Heart left ventricle (tissue), 16 donors: ENCODE results near the gene VPS52. TPM values are rescaled to one million over a fixed set of nuclear protein-coding genes. Genes with fewer than 3 reads are reported as not detected.

Source experiments
- ATAC-seq, 4 donors: fragments of 200-7000 bp; cut with Tn5 transposase; one replicate each; pipeline ENCODE4 v1.9.1; 2020 to 2022; ENCODE audit warnings: moderate library complexity in 4 of 4, mild to moderate bottlenecking in 3 of 4, moderate number of reproducible peaks in 1 of 4
- DNase-seq, 5 donors: peaks; one replicate each; pipeline ENCODE4 v3.0.0-alpha.2; 2020
- H3K27ac ChIP-seq, 12 donors: fragments of 200-600 bp; sonication (generic) in 4 of 12; one replicate each; pipeline versions ENCODE4 v1.5.0 to v1.8.0; 2016 to 2022; ENCODE audit warnings: mild to moderate bottlenecking in 2 of 12
- H3K27me3 ChIP-seq, 9 donors: fragments of 200-600 bp; sonication (generic) in 2 of 9; one replicate each; pipeline versions ENCODE4 v1.5.1 to v1.8.0; 2016 to 2022; ENCODE audit warnings: mild to moderate bottlenecking in 3 of 9
- H3K36me3 ChIP-seq, 9 donors: fragments of 200-600 bp; sonication (generic) in 2 of 9; one replicate each; pipeline versions ENCODE4 v1.5.0 to v1.8.0; 2018 to 2022; ENCODE audit warnings: mild to moderate bottlenecking in 2 of 9
- H3K4me1 ChIP-seq, 12 donors: fragments of 200-600 bp; sonication (generic) in 4 of 12; one replicate each; pipeline versions ENCODE4 v1.5.0 to v1.8.0; 2016 to 2022; ENCODE audit warnings: mild to moderate bottlenecking in 3 of 12
- H3K4me3 ChIP-seq, 12 donors: fragments of 200-600 bp; sonication (generic) in 4 of 12; one replicate each; pipeline versions ENCODE4 v1.5.0 to v1.8.0; 2017 to 2022; ENCODE audit warnings: mild to moderate bottlenecking in 9 of 12, moderate library complexity in 4 of 12
- H3K9me3 ChIP-seq, 12 donors: fragments of 200-600 bp; sonication (generic) in 4 of 12; one replicate each; pipeline versions ENCODE4 v1.5.0 to v1.8.0; 2016 to 2022; ENCODE audit warnings: mild to moderate bottlenecking in 1 of 12
- CTCF ChIP-seq, 12 donors: fragments of 200-600 bp; sonication (generic) in 4 of 12; IDR thresholded peaks; one replicate each; pipeline versions ENCODE4 v1.5.0 to v1.8.0; 2018 to 2022; ENCODE audit warnings: antibody characterized with exemption in 12 of 12, mild to moderate bottlenecking in 5 of 12
- POLR2A ChIP-seq, 2 donors: fragments of 450-650 bp; IDR thresholded peaks; one replicate each; pipeline ENCODE4 v1.6.1; 2017; ENCODE audit warnings: antibody characterized with exemption in 2 of 2, mild to moderate bottlenecking in 2 of 2, moderate library complexity in 2 of 2
- WGBS, 4 donors: extraction: QIAGEN DNeasy Blood & Tissue Kit in 2 of 4; methylation state at CpG; one replicate each; pipeline versions ENCODE4 v1.1.5 to v1.1.7; 2013 to 2018; 5-methylcytosine and 5-hydroxymethylcytosine counted together
- intact Hi-C, 10 donors: fragments of 100-400 bp; cut with DNase I; formaldehyde crosslinking; loops; one replicate each; pipeline versions ENCODE4 v1.11.1 to v1.14.2; 2022
- polyA plus RNA-seq, 2 donors: library from polyadenylated mRNA; stranded (reverse); fragments of 200-250 nt; gene quantifications; one replicate each; pipeline ENCODE4 v1.2.3, GENCODE V29; 2013
- total RNA-seq, 9 donors: library from RNA; depleted of rRNA in 2 of 9; stranded (reverse); fragments of >200 nt in 2 of 9; fragmentation: NEBNext Ultra II Directional in 3 of 9; extraction: Animal tissue kit (Norgen Biotek cat#: 25700) in 3 of 9; gene quantifications; one replicate each; pipeline versions ENCODE4 v1.1.0 to v1.2.4, GENCODE V29; 2016 to 2023
- donor health status: ischemic (EF 13 %, LVEDD 7.1; RV severe dilation, severe dysfunction).
- donor health status: healthy with polysubstance abuse.
- donor health status: DM: no; HTN: yes; CAD: no.
- donor health status: DM: no; HTN: no; CAD: no.
- donor health status: ischemic (EF 25% LVEDD 6.9; RV normal size, moderate dysfunction).
- donor health status: ischemic (EF 25% LVEDD 5.7; RV mildly dilated, moderate dysfunction).
- donor health status: healthy.
- donor health status: DM: yes; HTN: yes; CAD: no.
- donor health status: ischemic (EF 35%, LVEDD 5.7; RV mildly dilated, moderate dysfunction).
- donor health status: nonischemic (EF 11% LVEDD 7.7; RV severe dilation, severe dysfunction).
- donor health status: DM: yes; HTN: yes; CAD: no.
- donor health status: PGD.
- donor health status: ischemic (EF 29% LVEDD 5.4; RV normal size, mild dysfunction).
- donor health status: nonischemic (EF 23%, LVEDD 6.1; RV moderate dilation, normal function).

Gene VPS52
- total and polyA plus RNA-seq, 11 donors = 25.1 to 47.0 (median 33.0) TPM

- 92 to 96% (median 95%) methylated on average over 5 of the region's 5 CpGs for WGBS, 4 donors
- ATAC-seq (no peak), DNase-seq (no peak)
- peaks cover 0 to 87% (median 63%) of the 10 kb centered on the region in 9 donors for H3K36me3 ChIP-seq
- no peaks in the 10 kb centered on the region for H3K27me3 ChIP-seq
- H3K4me3 ChIP-seq = no peak overlapping the region
- H3K27ac ChIP-seq = no peak overlapping the region
- TF ChIP-seq POLR2A (IDR thresholded peaks at IDR 0.05) (no peak), CTCF (IDR thresholded peaks at IDR 0.05) (no peak)
- H3K4me1 ChIP-seq = no peaks in the 10 kb centered on the region
- H3K9me3 ChIP-seq = peaks cover 0 to 3% (median 0%) of the 10 kb centered on the region in 12 donors
- intact Hi-C loops = no loop called here
Observed at GRCh38 chr6:33259032-33259431, 12.6 kb downstream of the VPS52 start.

DNA sequence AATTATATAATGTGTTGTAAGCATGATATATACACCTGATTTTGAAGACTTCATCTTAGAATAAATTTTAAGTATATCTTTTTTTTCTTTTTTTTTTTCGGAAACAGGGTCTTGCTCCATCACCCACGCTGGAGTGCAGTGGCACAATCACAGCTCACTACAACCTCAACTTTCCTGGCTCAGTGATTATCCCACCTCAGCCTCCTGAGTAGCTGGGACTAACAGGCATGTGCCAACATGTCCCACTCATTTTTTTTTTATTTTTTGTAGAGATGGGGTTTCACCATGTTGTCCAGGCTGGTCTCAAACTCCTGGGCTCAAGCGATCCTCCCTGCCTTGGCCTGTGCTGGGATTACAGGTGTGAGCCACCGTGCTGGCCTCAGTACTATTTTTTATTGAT is 17.1 kb downstream of the VPS52 start:
- DNase-seq (no peak), ATAC-seq (no peak)
- Histone ChIP-seq H3K9me3 (peaks cover 0 to 3% (median 0%) of the 10 kb centered on the region in 12 donors), H3K36me3 (peaks cover 0 to 75% (median 29%) of the 10 kb centered on the region in 9 donors), H3K4me3 (no peak overlapping the region), H3K4me1 (peaks cover 0 to 18% (median 10%) of the 10 kb centered on the region in 12 donors), H3K27me3 (no peaks in the 10 kb centered on the region), H3K27ac (no peak overlapping the region)
- intact Hi-C loops = no loop called here
- TF ChIP-seq POLR2A (IDR thresholded peaks at IDR 0.05) = no peak
- TF ChIP-seq CTCF (IDR thresholded peaks at IDR 0.05) = no peak
- WGBS, 4 donors = 94 to 95% (median 94%) methylated on average over 4 of the region's 4 CpGs

DNA sequence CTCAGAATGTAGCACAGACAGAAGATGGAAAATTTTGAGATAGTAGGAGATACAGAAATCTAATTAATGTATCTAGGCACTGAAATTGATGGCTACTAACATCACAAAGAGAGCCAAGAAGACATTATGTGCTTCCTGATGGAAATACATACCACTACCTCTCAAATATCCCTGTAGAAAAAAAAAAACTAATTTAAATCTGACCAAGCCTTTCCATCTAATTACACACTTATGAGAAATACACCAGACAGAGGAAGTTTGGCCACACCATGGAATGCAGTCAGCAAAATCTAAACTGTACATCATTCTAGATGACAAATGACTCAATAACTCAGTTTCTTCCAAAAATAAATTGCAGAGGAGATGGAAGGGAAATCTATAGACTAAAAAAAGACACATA is 18.9 kb downstream of the VPS52 start:
- Histone ChIP-seq H3K4me3 (no peak overlapping the region), H3K27me3 (no peaks in the 10 kb centered on the region), H3K4me1 (peaks cover 0 to 29% (median 20%) of the 10 kb centered on the region in 12 donors), H3K9me3 (peaks cover 0 to 3% (median 0%) of the 10 kb centered on the region in 12 donors), H3K36me3 (peaks cover 0 to 61% (median 18%) of the 10 kb centered on the region in 9 donors), H3K27ac (no peak overlapping the region)
- intact Hi-C loops = no loop called here
- TF ChIP-seq CTCF (IDR thresholded peaks at IDR 0.05) (no peak), POLR2A (IDR thresholded peaks at IDR 0.05) (no peak)
- DNase-seq = no peak
- ATAC-seq = no peak

DNA sequence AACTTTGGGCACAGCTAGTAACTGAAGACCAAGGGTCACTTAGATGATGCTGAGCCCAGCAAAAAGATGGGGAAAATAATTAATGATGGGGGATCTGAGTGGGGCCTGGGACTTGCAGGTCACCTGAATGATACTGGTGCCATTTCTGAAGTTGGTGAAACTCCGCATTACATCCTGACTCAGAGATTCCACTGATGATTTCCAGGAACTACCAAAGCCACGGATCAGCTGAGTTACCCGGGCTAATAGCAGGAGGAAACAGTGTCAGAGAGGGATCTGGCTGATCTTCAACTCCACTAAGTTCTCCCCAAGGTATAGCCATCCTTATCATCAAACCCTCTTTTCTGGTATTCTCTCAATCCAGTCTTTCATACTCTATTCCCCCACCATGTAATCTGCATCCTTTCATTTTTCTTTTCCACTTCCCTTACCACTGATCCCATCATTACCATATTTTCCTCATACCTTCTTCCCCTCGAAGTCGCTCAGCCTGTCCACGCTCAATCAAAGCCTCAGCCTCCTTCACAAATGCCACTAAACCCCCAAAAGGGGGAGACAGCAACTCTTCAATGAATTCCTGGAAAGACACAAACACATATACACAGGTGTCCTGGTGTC is 20.2 kb downstream of the VPS52 start:
- peaks cover 0 to 48% (median 11%) of the 10 kb centered on the region in 9 donors for H3K36me3 ChIP-seq
- TF ChIP-seq CTCF (IDR thresholded peaks at IDR 0.05) (no peak), POLR2A (IDR thresholded peaks at IDR 0.05) (no peak)
- WGBS, 4 donors = 84 to 90% (median 86%) methylated on average over 6 of the region's 6 CpGs
- H3K4me1 ChIP-seq = peaks cover 0 to 31% (median 20%) of the 10 kb centered on the region in 12 donors
- no peaks in the 10 kb centered on the region for H3K9me3 ChIP-seq
- intact Hi-C loops = no loop called here
- DNase-seq (no peak), ATAC-seq (no peak)
- H3K27me3 ChIP-seq = no peaks in the 10 kb centered on the region
- H3K4me3 ChIP-seq = no peak overlapping the region
- H3K27ac ChIP-seq = no peak overlapping the region
